HEK293 (cell line): ENCODE results near the gene COBL.

ENCODE experiments used
- CTCF ChIA-PET: fragments of 350-600 bp; formaldehyde crosslinking; extraction: SDS; loops from one replicate; lab custom pipeline; 2021; ENCODE audit warnings: antibody characterized with exemption; lab: Yijun Ruan, JAX
- POLR2A ChIA-PET: fragments of 300-600 bp; formaldehyde crosslinking; extraction: SDS; loops from one replicate; lab custom pipeline; 2020; ENCODE audit warnings: antibody characterized with exemption, inconsistent platforms; lab: Yijun Ruan, JAX
- H3K27ac ChIP-seq: fragments of 200-500 bp; sonication (Bioruptor generic); 2 replicates; pipeline ENCODE4 v1.5.1; 2014; ENCODE audit warnings: low read depth, low read length, control low read depth, inconsistent platforms; ENCODE audit errors: extremely low read depth
- H3K36me3 ChIP-seq, 2 experiments: fragments of 200-500 bp in 1 of 2; sonication (Bioruptor generic) in 1 of 2; 1 replicate in 1 of 2; 2 replicates in 1 of 2; pipeline ENCODE4 v1.5.1; 2014 to 2017; ENCODE audit warnings: inconsistent platforms in 2 of 2, low read length in 2 of 2; ENCODE audit not compliant: control insufficient read depth in 2 of 2, insufficient read depth in 1 of 2
- H3K4me1 ChIP-seq: fragments of 200-500 bp; sonication (Bioruptor generic); 2 replicates; pipeline ENCODE4 v1.5.1; 2014; ENCODE audit warnings: mild to moderate bottlenecking, low read length, inconsistent platforms; ENCODE audit not compliant: control insufficient read depth, insufficient read depth
- H3K4me3 ChIP-seq: 2 replicates; pipeline ENCODE4 v1.5.1; 2011; ENCODE audit warnings: low read depth, mild to moderate bottlenecking, control low read depth, low read length, moderate library complexity
- H3K9me3 ChIP-seq: fragments of 200-500 bp; sonication (Bioruptor generic); 2 replicates; pipeline ENCODE4 v1.5.1; 2014; ENCODE audit warnings: low read depth, low read length, inconsistent platforms; ENCODE audit not compliant: control insufficient read depth, insufficient read depth
- ATF2 ChIP-seq: fragments of 450-650 bp; formaldehyde crosslinking; IDR thresholded peaks from 2 replicates; pipeline ENCODE4 v1.5.1; 2016; ENCODE audit warnings: missing biosample characterization, missing genetic modification characterization, low read depth
- EGR2 ChIP-seq: fragments of 450-650 bp; formaldehyde crosslinking; IDR thresholded peaks from 2 replicates; pipeline ENCODE4 v1.5.1; 2016; ENCODE audit warnings: low read depth, missing biosample characterization, missing genetic modification characterization
- INSM2 ChIP-seq: fragments of 450-650 bp; formaldehyde crosslinking; IDR thresholded peaks from 2 replicates; pipeline ENCODE4 v1.5.1; 2016; ENCODE audit warnings: missing biosample characterization, missing genetic modification characterization
- TRIM28 ChIP-seq: IDR thresholded peaks from 2 replicates; pipeline ENCODE4 v1.6.1; 2011; ENCODE audit warnings: low read length, control low read depth, borderline replicate concordance
- ZBTB1 ChIP-seq: fragments of 450-650 bp; formaldehyde crosslinking; IDR thresholded peaks from 2 replicates; pipeline ENCODE4 v1.5.1; 2016; ENCODE audit warnings: missing biosample characterization, missing genetic modification characterization
- ZBTB7A ChIP-seq: fragments of 450-650 bp; formaldehyde crosslinking; IDR thresholded peaks from 2 replicates; pipeline ENCODE4 v1.5.1; 2016; ENCODE audit warnings: low read depth, missing biosample characterization, missing genetic modification characterization
- ZFP37 ChIP-seq: fragments of 450-650 bp; formaldehyde crosslinking; IDR thresholded peaks from 2 replicates; pipeline ENCODE4 v1.5.1; 2016; ENCODE audit warnings: missing biosample characterization, missing genetic modification characterization
- ZNF132 ChIP-seq: fragments of 450-650 bp; formaldehyde crosslinking; IDR thresholded peaks from 2 replicates; pipeline ENCODE4 v1.5.1; 2017; ENCODE audit warnings: missing biosample characterization, missing genetic modification characterization, borderline replicate concordance
- ZNF335 ChIP-seq: fragments of 450-650 bp; formaldehyde crosslinking; conservative IDR thresholded peaks from 2 replicates; pipeline ENCODE4 v1.5.1; 2016; ENCODE audit warnings: missing biosample characterization, missing genetic modification characterization
- ZNF404 ChIP-seq: fragments of 450-650 bp; formaldehyde crosslinking; IDR thresholded peaks from 2 replicates; pipeline ENCODE4 v1.5.1; 2017; ENCODE audit warnings: missing biosample characterization, missing genetic modification characterization
- ZNF571 ChIP-seq: fragments of 450-650 bp; formaldehyde crosslinking; IDR thresholded peaks from 2 replicates; pipeline ENCODE4 v1.5.0; 2017; ENCODE audit warnings: missing biosample characterization, missing genetic modification characterization
- ZNF777 ChIP-seq: fragments of 450-650 bp; formaldehyde crosslinking; IDR thresholded peaks from 2 replicates; pipeline ENCODE4 v1.5.1; 2017; ENCODE audit warnings: missing biosample characterization, missing genetic modification characterization, borderline replicate concordance
- TF ChIP-seq, protein P1 (sequence below): sonication (generic); formaldehyde crosslinking; IDR thresholded peaks from 2 replicates; pipeline ENCODE4 v1.8.1; 2022; ENCODE audit warnings: mild to moderate bottlenecking, moderate library complexity, missing genetic modification reagents
- TF ChIP-seq, protein P2 (sequence below): fragments of 450-650 bp; formaldehyde crosslinking; IDR thresholded peaks from 2 replicates; pipeline ENCODE4 v1.5.1; 2016; ENCODE audit warnings: missing biosample characterization, missing genetic modification characterization
- TF ChIP-seq, protein P3 (sequence below): fragments of 450-650 bp; formaldehyde crosslinking; IDR thresholded peaks from 2 replicates; pipeline ENCODE4 v1.5.1; 2017; ENCODE audit warnings: missing biosample characterization, mild to moderate bottlenecking, missing genetic modification characterization, moderate library complexity

The COBL gene

GRCh38 chr7:51190969-51191368 lies 125.6 kb downstream of the COBL start:
- Histone ChIP-seq H3K27ac (no peak overlapping the region), H3K9me3 (no peaks in the 10 kb centered on the region), H3K4me1 (no peaks in the 10 kb centered on the region), H3K4me3 (no peak overlapping the region), H3K36me3 (peaks cover 0 to 10% of the 10 kb centered on the region in 2 experiments; a peak in 1 of 3 replicates)
- ChIA-PET POLR2A (no interaction called here), CTCF (no interaction called here)
- TF ChIP-seq ATF2 (no peak), ZNF404 (no peak), ZBTB1 (tag by site-specific recombination) (no peak), ZNF132 (tag by site-specific recombination) (no peak), ZNF571 (tag by site-specific recombination) (no peak), ZNF335 (tag by site-specific recombination) (no peak), TRIM28 (no peak), ZBTB7A (tag by site-specific recombination) (no peak), ZNF777 (no peak), ZFP37 (no peak)
- TF ChIP-seq, protein P1, sequence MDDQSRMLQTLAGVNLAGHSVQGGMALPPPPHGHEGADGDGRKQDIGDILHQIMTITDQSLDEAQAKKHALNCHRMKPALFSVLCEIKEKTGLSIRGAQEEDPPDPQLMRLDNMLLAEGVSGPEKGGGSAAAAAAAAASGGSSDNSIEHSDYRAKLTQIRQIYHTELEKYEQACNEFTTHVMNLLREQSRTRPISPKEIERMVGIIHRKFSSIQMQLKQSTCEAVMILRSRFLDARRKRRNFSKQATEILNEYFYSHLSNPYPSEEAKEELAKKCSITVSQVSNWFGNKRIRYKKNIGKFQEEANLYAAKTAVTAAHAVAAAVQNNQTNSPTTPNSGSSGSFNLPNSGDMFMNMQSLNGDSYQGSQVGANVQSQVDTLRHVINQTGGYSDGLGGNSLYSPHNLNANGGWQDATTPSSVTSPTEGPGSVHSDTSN, result no peak
- TF ChIP-seq, protein P2, sequence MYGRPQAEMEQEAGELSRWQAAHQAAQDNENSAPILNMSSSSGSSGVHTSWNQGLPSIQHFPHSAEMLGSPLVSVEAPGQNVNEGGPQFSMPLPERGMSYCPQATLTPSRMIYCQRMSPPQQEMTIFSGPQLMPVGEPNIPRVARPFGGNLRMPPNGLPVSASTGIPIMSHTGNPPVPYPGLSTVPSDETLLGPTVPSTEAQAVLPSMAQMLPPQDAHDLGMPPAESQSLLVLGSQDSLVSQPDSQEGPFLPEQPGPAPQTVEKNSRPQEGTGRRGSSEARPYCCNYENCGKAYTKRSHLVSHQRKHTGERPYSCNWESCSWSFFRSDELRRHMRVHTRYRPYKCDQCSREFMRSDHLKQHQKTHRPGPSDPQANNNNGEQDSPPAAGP, result no peak
- TF ChIP-seq, protein P3, sequence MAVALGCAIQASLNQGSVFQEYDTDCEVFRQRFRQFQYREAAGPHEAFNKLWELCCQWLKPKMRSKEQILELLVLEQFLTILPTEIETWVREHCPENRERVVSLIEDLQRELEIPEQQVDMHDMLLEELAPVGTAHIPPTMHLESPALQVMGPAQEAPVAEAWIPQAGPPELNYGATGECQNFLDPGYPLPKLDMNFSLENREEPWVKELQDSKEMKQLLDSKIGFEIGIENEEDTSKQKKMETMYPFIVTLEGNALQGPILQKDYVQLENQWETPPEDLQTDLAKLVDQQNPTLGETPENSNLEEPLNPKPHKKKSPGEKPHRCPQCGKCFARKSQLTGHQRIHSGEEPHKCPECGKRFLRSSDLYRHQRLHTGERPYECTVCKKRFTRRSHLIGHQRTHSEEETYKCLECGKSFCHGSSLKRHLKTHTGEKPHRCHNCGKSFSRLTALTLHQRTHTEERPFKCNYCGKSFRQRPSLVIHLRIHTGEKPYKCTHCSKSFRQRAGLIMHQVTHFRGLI (tag by site-specific recombination), result no peak

DNA sequence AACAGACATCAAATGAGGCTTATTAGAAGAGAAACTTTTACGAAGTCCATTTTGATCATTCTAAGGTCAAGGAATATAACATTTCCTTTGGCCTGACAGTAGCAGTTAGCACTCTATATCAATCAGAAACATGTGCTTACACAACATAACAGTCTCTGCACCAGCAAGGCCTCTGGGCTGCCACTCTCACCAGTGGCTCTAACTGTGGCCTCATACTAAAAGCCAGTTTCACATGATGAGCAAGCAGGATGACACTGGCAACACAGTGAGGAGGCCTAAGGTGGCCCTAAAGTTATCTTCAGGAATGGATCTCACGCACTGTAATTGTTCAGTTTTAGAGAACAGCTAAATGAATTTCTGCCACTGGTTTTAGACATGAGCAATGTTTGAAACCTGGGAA lies 126.8 kb downstream of the COBL start:
- POLR2A ChIA-PET, result interaction anchor here (0.6 kb wide), 1 partner anchor 69 kb away, joined by 3 read pairs; no protein-coding TSS in a partner anchor
- H3K9me3 ChIP-seq, result no peaks in the 10 kb centered on the region
- H3K4me1 ChIP-seq, result no peaks in the 10 kb centered on the region
- no peak overlapping the region for H3K4me3 ChIP-seq
- H3K27ac ChIP-seq, result no peak overlapping the region
- H3K36me3 ChIP-seq, result peaks cover 0 to 10% of the 10 kb centered on the region in 2 experiments; a peak in 1 of 3 replicates
- CTCF ChIA-PET, result no interaction called here
- no peak for TF ChIP-seq EGR2

GRCh38 chr7:51188987-51189386 lies 127.6 kb downstream of the COBL start:
- Histone ChIP-seq H3K36me3 (peaks cover 0 to 10% of the 10 kb centered on the region in 2 experiments; a peak in 1 of 3 replicates), H3K9me3 (no peaks in the 10 kb centered on the region), H3K27ac (no peak overlapping the region), H3K4me1 (no peaks in the 10 kb centered on the region), H3K4me3 (no peak overlapping the region)
- ChIA-PET CTCF (interaction anchor here (1.8 kb wide), 1 partner anchor 179 kb away, joined by 6 read pairs; no protein-coding TSS in a partner anchor), POLR2A (no interaction called here)
- no peak for TF ChIP-seq INSM2 (tag by site-specific recombination)
